Transverse colon (tissue), 4 donors: ENCODE measurements around the gene CCS.

Source experiments
- POLR2A ChIP-seq: fragments of 450-650 bp; IDR thresholded peaks from one replicate; pipeline ENCODE4 v1.6.1; 2016; ENCODE audit warnings: antibody characterized with exemption, mild to moderate bottlenecking, moderate library complexity
- POLR2AphosphoS5 ChIP-seq, 3 donors: sonication (generic); formaldehyde crosslinking; IDR thresholded peaks; one replicate each; pipeline ENCODE4 v1.6.1; 2016; ENCODE audit warnings: antibody characterized with exemption in 3 of 3
- TF ChIP-seq, protein P1 (sequence below), 5 experiments: fragments of 200-600 bp in 3 of 5; fragments of 450-650 bp in 2 of 5; sonication (generic) in 3 of 5; IDR thresholded peaks; 1 replicate in 2 of 5; 2 replicates in 3 of 5; pipeline ENCODE4 v1.5.1; 2016 to 2017; ENCODE audit warnings: antibody characterized with exemption in 5 of 5, inconsistent platforms in 3 of 5, mild to moderate bottlenecking in 2 of 5, moderate library complexity in 1 of 5

- peak; percentile 96 to 98 (median 97) for TF ChIP-seq POLR2AphosphoS5 (IDR thresholded peaks at IDR 0.05)
- TF ChIP-seq, protein P1, sequence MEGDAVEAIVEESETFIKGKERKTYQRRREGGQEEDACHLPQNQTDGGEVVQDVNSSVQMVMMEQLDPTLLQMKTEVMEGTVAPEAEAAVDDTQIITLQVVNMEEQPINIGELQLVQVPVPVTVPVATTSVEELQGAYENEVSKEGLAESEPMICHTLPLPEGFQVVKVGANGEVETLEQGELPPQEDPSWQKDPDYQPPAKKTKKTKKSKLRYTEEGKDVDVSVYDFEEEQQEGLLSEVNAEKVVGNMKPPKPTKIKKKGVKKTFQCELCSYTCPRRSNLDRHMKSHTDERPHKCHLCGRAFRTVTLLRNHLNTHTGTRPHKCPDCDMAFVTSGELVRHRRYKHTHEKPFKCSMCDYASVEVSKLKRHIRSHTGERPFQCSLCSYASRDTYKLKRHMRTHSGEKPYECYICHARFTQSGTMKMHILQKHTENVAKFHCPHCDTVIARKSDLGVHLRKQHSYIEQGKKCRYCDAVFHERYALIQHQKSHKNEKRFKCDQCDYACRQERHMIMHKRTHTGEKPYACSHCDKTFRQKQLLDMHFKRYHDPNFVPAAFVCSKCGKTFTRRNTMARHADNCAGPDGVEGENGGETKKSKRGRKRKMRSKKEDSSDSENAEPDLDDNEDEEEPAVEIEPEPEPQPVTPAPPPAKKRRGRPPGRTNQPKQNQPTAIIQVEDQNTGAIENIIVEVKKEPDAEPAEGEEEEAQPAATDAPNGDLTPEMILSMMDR (IDR thresholded peaks at IDR 0.05), result peak; percentile 59 to 96 (median 69)
- peak; percentile 90 for TF ChIP-seq POLR2A
Observed at GRCh38 chr11:66592457-66593302, at the start of gene CCS, which contains the start of gene CCDC87.
